ENCODE data around the gene PPIB.

- TF ChIP-seq, protein P1, sequence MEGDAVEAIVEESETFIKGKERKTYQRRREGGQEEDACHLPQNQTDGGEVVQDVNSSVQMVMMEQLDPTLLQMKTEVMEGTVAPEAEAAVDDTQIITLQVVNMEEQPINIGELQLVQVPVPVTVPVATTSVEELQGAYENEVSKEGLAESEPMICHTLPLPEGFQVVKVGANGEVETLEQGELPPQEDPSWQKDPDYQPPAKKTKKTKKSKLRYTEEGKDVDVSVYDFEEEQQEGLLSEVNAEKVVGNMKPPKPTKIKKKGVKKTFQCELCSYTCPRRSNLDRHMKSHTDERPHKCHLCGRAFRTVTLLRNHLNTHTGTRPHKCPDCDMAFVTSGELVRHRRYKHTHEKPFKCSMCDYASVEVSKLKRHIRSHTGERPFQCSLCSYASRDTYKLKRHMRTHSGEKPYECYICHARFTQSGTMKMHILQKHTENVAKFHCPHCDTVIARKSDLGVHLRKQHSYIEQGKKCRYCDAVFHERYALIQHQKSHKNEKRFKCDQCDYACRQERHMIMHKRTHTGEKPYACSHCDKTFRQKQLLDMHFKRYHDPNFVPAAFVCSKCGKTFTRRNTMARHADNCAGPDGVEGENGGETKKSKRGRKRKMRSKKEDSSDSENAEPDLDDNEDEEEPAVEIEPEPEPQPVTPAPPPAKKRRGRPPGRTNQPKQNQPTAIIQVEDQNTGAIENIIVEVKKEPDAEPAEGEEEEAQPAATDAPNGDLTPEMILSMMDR (IDR thresholded peaks at IDR 0.05) = no peak
- TF ChIP-seq POLR2AphosphoS5 (IDR thresholded peaks at IDR 0.05) (no peak), EP300 (IDR thresholded peaks at IDR 0.05; ENCODE audit: low read depth) (no peak)
Observed at GRCh38 chr15:64107337-64107736, 55.5 kb downstream of the PPIB start.
